ENCODE data around the gene MGMT. TPM values are rescaled to one million over a fixed set of nuclear protein-coding genes. Genes with fewer than 3 reads are reported as not detected.
A peak's percentile ranks its signal among the peaks of the same experiment; 100 is the strongest.

The MGMT gene
- total RNA-seq, 2 donors from 2014 or later = 18.3 to 25.5 TPM

DNA sequence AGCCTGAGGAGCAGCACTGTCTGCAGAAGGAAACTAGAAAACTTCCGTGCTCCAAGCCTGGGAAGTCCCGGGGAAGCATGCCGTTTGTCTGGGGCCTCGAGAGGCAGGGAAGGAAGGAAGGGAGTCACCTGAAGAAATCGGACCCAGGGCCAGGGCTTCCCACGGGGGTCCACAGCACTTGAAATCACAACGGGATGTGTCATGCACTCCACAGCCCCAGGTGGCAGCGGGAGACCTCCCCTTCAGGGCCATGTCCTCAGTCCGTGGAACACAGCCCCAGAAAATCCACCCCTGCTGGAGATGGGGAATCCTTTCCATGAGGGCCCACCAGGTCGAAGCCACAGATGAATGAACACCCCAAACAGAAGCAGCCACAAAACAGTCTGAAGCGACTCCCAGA, 239.5 kb downstream of the MGMT start:
- no peaks in the 10 kb centered on the region for H3K9me3 ChIP-seq

DNA sequence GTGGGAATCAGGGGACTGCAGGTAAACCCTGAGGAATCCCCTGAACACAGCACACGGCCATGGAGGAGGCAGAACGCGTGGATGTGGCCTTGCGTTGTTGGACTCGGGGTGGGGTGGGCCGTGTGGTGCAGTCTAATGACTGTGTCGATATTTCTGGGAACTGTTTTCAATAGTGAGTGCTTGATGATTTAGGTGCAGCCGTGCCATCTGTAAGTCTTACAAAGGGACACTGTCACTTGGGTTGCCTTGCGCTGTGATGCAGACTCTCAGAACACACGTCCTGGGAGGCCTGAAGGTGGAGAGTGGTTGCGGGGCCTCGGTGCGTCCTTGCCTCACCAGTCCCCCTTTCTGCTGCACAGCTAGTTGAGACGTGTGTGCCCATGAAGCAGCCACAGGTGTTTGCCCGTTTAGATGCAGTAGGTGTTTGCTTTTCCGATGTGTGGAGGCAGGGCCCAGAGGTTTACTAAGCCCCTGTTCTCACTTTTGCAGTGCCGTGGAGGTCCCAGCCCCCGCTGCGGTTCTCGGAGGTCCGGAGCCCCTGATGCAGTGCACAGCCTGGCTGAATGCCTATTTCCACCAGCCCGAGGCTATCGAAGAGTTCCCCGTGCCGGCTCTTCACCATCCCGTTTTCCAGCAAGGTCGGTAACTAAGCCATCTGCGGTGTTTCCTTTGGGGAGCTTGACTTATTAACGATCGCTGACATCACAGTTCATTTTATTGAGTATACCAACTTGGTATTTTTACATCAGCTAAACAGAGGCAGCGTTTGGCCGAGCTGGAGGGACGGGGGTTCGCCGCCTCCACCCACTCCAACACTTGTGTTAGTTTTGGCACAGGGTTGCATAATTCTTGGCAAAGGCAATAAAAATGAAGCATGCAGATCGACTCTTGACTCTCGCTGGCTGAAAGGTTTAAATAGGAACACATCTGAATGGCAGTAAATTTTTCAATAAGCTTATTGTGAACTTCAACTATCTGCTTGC, 240.7 kb downstream of the MGMT start:
- Histone ChIP-seq H3K4me3 (peak overlapping the region; percentile 60), H3K4me1 (ENCODE audit: control insufficient read depth in 1 of 2, low read depth in 2 of 2) (peaks cover 0 to 9% of the 10 kb centered on the region in 2 donors), H3K9me3 (no peaks in the 10 kb centered on the region), H3K27ac (no peak overlapping the region), H3K36me3 (no peaks in the 10 kb centered on the region), H3K27me3 (replicated peaks; ENCODE audit: insufficient read depth) (no peaks in the 10 kb centered on the region)
- DNase-seq (ENCODE audit: low spot score) (no peak), ATAC-seq (ENCODE audit: insufficient number of reproducible peaks, low FRiP score, low read depth) (no peak)
- TF ChIP-seq, protein P1, sequence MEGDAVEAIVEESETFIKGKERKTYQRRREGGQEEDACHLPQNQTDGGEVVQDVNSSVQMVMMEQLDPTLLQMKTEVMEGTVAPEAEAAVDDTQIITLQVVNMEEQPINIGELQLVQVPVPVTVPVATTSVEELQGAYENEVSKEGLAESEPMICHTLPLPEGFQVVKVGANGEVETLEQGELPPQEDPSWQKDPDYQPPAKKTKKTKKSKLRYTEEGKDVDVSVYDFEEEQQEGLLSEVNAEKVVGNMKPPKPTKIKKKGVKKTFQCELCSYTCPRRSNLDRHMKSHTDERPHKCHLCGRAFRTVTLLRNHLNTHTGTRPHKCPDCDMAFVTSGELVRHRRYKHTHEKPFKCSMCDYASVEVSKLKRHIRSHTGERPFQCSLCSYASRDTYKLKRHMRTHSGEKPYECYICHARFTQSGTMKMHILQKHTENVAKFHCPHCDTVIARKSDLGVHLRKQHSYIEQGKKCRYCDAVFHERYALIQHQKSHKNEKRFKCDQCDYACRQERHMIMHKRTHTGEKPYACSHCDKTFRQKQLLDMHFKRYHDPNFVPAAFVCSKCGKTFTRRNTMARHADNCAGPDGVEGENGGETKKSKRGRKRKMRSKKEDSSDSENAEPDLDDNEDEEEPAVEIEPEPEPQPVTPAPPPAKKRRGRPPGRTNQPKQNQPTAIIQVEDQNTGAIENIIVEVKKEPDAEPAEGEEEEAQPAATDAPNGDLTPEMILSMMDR (IDR thresholded peaks at IDR 0.05) = no peak

More for the DNA sequence above, 239.5 kb downstream of the MGMT start:
- DNase-seq (ENCODE audit: low spot score) (no peak), ATAC-seq (ENCODE audit: insufficient number of reproducible peaks, low FRiP score, low read depth) (no peak)
- H3K4me3 ChIP-seq = no peak overlapping the region
- no peaks in the 10 kb centered on the region for H3K36me3 ChIP-seq
- peaks cover 0 to 13% of the 10 kb centered on the region in 2 donors for H3K4me1 ChIP-seq (ENCODE audit: control insufficient read depth in 1 of 2, low read depth in 2 of 2)
- H3K27me3 ChIP-seq (replicated peaks; ENCODE audit: insufficient read depth) = no peaks in the 10 kb centered on the region
- TF ChIP-seq, protein P1 (IDR thresholded peaks at IDR 0.05) = no peak
- H3K27ac ChIP-seq = no peak overlapping the region

DNA sequence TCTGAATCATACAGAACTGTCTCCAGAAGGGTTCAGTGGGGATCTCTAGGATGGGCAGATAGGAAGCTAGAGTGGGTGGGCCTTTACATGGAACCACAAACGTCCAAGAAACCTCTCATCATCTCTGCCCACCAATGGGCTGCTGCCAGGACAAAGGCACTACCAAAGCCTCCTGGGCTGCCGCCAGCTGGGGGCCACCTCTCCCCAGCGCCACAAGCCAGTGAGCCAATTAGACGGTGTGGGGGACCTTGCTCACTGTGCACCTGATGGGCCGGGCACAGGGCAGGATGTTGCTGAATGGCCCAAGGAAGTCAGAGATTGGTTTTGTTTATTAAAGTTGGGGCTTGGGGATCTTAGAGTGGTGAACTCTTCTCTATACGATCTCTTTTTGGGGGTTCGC, 242.1 kb downstream of the MGMT start:
- TF ChIP-seq, protein P1 (IDR thresholded peaks at IDR 0.05) = no peak
- no peaks in the 10 kb centered on the region for H3K36me3 ChIP-seq
- no peak overlapping the region for H3K4me3 ChIP-seq
- no peak for ATAC-seq (ENCODE audit: insufficient number of reproducible peaks, low FRiP score, low read depth)
- H3K4me1 ChIP-seq (ENCODE audit: control insufficient read depth in 1 of 2, low read depth in 2 of 2) = peaks cover 0 to 9% of the 10 kb centered on the region in 2 donors
- H3K27ac ChIP-seq = no peak overlapping the region
- H3K27me3 ChIP-seq (replicated peaks; ENCODE audit: insufficient read depth) = no peaks in the 10 kb centered on the region
- DNase-seq (ENCODE audit: low spot score) = no peak
- H3K9me3 ChIP-seq = no peaks in the 10 kb centered on the region

DNA sequence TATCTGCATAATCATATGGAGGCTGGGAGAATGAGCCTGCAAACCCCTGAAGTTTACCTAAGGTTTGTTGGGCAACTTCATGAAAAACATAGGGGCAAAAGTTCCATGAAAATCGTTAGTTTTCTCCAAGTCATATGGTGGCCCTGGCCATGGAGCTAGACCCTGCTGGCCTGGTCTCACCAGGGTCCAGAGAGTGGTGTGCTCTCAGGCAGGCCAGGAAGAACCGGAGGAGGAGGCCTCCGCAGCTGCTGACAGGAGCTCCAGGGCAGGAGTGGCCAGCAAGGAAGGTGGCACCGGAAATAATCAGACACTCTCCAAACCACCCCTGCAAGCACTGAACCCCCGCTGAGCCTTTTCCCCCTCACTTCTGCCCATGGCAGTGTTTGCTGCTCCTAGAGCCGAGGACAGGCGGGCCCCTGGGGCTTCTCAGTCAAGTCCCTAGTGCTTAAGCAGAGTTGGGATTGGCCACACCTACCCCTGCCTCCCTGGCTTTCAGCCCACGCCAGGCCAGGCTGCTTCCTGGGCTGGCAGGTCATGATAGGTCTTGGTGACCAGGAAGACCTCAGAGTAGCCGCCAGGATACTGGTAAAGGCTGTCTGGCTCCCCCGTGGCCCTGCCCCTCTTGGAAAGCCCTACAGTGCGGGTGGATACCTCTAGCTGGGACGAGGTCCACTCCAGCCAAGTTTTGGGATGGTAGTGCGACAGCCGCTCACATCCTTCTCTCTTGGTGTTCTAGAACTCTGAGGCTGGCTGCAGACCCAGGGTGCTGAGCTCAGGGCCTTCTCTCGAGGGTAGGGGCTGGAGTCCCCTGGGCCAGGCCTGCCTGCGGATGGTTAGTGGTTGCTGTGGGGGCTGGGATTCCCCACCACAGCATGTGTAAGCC, 242.8 kb downstream of the MGMT start:
- no peaks in the 10 kb centered on the region for H3K27me3 ChIP-seq (replicated peaks; ENCODE audit: insufficient read depth)
- TF ChIP-seq, protein P1 (IDR thresholded peaks at IDR 0.05) = no peak
- H3K9me3 ChIP-seq = no peaks in the 10 kb centered on the region
- DNase-seq (ENCODE audit: low spot score) (no peak), ATAC-seq (ENCODE audit: insufficient number of reproducible peaks, low FRiP score, low read depth) (no peak)
- no peaks in the 10 kb centered on the region for H3K36me3 ChIP-seq
- no peak overlapping the region for H3K4me3 ChIP-seq
- no peak overlapping the region for H3K27ac ChIP-seq
- peaks cover 0 to 9% of the 10 kb centered on the region in 2 donors for H3K4me1 ChIP-seq (ENCODE audit: control insufficient read depth in 1 of 2, low read depth in 2 of 2)

DNA sequence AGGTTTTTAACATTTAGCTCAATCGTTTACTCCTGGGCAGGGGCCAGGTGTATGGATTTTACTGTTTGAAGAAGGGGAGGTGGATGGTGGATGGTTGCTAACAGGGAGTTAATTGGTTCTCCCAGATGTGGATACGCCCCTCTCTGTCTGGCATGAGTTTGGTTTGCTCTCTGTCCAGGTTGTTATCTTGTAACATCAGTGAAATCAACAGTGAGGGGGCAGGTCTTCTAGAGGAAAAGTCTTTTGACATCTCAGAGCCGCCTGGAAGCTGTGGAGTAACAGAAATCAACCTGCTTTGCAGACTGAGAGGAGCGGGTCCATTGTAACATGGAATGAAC, 243.4 kb downstream of the MGMT start:
- no peaks in the 10 kb centered on the region for H3K27me3 ChIP-seq (replicated peaks; ENCODE audit: insufficient read depth)
- peaks cover 0 to 9% of the 10 kb centered on the region in 2 donors for H3K4me1 ChIP-seq (ENCODE audit: control insufficient read depth in 1 of 2, low read depth in 2 of 2)
- H3K4me3 ChIP-seq = no peak overlapping the region
- TF ChIP-seq, protein P1 (IDR thresholded peaks at IDR 0.05) = no peak
- H3K9me3 ChIP-seq = no peaks in the 10 kb centered on the region
- DNase-seq (ENCODE audit: low spot score) = no peak
- no peaks in the 10 kb centered on the region for H3K36me3 ChIP-seq
- no peak for ATAC-seq (ENCODE audit: insufficient number of reproducible peaks, low FRiP score, low read depth)
- H3K27ac ChIP-seq = no peak overlapping the region
